Chondrocyte (in vitro differentiated cells): Measurements from ENCODE around the gene PRELID2. TPM values are rescaled to one million over a fixed set of nuclear protein-coding genes. Genes with fewer than 3 reads are reported as not detected.
A peak's percentile ranks its signal among the peaks of the same experiment; 100 is the strongest.

Experiments used
- DNase-seq: peaks from one replicate; pipeline ENCODE4 v3.0.0; 2021; ENCODE audit warnings: mixed read lengths, low spot score
- H3K27ac Mint-ChIP-seq: one replicate; pipeline ENCODE4 v1.8.0; 2021; ENCODE audit warnings: mild to moderate bottlenecking, moderate library complexity, mixed read lengths; ENCODE audit not compliant: unreplicated experiment
- H3K27me3 Mint-ChIP-seq: 2 replicates; pipeline ENCODE4 v1.8.0; 2021; ENCODE audit warnings: low read depth, mixed read lengths
- H3K36me3 Mint-ChIP-seq: 2 replicates; pipeline ENCODE4 v1.8.0; 2021; ENCODE audit warnings: low read depth, mixed read lengths
- H3K4me1 Mint-ChIP-seq: 2 replicates; pipeline ENCODE4 v1.8.0; 2021; ENCODE audit warnings: low read depth, mild to moderate bottlenecking, mixed read lengths
- H3K4me3 Mint-ChIP-seq: one replicate; pipeline ENCODE4 v1.8.0; 2021; ENCODE audit warnings: mild to moderate bottlenecking, moderate library complexity, mixed read lengths; ENCODE audit not compliant: unreplicated experiment
- H3K9me3 Mint-ChIP-seq: 2 replicates; pipeline ENCODE4 v1.8.0; 2021; ENCODE audit warnings: low read depth, mixed read lengths
- CTCF ChIP-seq: fragments of 200-600 bp; sonication (generic); IDR thresholded peaks from 2 replicates; pipeline ENCODE4 v1.5.0; 2021; ENCODE audit warnings: antibody characterized with exemption, mild to moderate bottlenecking, moderate library complexity
- total RNA-seq: library from RNA; stranded (reverse); gene quantifications from 3 replicates; pipeline ENCODE4 v1.2.1, GENCODE V29; 2021

The PRELID2 gene
- total RNA-seq, 1 donor from 2014 or later, result 6.2 TPM

- no peak for DNase-seq
- Mint-ChIP-seq H3K9me3 (peaks cover 5% of the 10 kb centered on the region), H3K4me3 (no peak overlapping the region), H3K4me1 (no peaks in the 10 kb centered on the region), H3K27ac (no peak overlapping the region), H3K27me3 (no peaks in the 10 kb centered on the region), H3K36me3 (no peaks in the 10 kb centered on the region)
- no peak for TF ChIP-seq CTCF
Observed at GRCh38 chr5:145848854-145849253, 13.7 kb upstream of the PRELID2 start.

GRCh38 chr5:145847499-145848497 is 12.7 kb upstream of the PRELID2 start:
- no peak overlapping the region for H3K4me3 Mint-ChIP-seq
- no peak for TF ChIP-seq CTCF

GRCh38 chr5:145846081-145846480 is 10.9 kb upstream of the PRELID2 start:
- Mint-ChIP-seq H3K4me1 (no peaks in the 10 kb centered on the region), H3K27ac (no peak overlapping the region), H3K9me3 (peaks cover 5% of the 10 kb centered on the region), H3K36me3 (no peaks in the 10 kb centered on the region), H3K27me3 (no peaks in the 10 kb centered on the region), H3K4me3 (no peak overlapping the region)
- DNase-seq, result no peak
- TF ChIP-seq CTCF, result no peak

More at GRCh38 chr5:145847499-145848497, 12.7 kb upstream of the PRELID2 start:
- Mint-ChIP-seq H3K27me3 (no peaks in the 10 kb centered on the region), H3K9me3 (peaks cover 5% of the 10 kb centered on the region), H3K36me3 (no peaks in the 10 kb centered on the region), H3K27ac (no peak overlapping the region), H3K4me1 (no peaks in the 10 kb centered on the region)
- DNase-seq, result no peak

- Mint-ChIP-seq H3K4me3 (no peak overlapping the region), H3K36me3 (no peaks in the 10 kb centered on the region), H3K4me1 (no peaks in the 10 kb centered on the region), H3K27me3 (no peaks in the 10 kb centered on the region), H3K9me3 (peaks cover 2% of the 10 kb centered on the region), H3K27ac (no peak overlapping the region)
- no peak for DNase-seq
- TF ChIP-seq CTCF, result no peak
Observed at GRCh38 chr5:145841299-145841698, 6.2 kb upstream of the PRELID2 start.

- Mint-ChIP-seq H3K36me3 (no peaks in the 10 kb centered on the region), H3K27me3 (no peaks in the 10 kb centered on the region), H3K9me3 (no peaks in the 10 kb centered on the region), H3K4me1 (peaks cover 4% of the 10 kb centered on the region), H3K27ac (peak overlapping the region; percentile 6), H3K4me3 (no peak overlapping the region)
- TF ChIP-seq CTCF, result no peak
- DNase-seq, result no peak
Observed at GRCh38 chr5:145840458-145841132, 5.5 kb upstream of the PRELID2 start.
